GM18511 (cell line): ENCODE measurements around the gene SLC7A11.

Experiments
- ATAC-seq: cut with Tn5 transposase; IDR thresholded peaks from one replicate; pipeline ENCODE4 v1.9.1; 2021; ENCODE audit warnings: mild to moderate bottlenecking, moderate library complexity; ENCODE audit not compliant: unreplicated experiment

Gene SLC7A11

DNA sequence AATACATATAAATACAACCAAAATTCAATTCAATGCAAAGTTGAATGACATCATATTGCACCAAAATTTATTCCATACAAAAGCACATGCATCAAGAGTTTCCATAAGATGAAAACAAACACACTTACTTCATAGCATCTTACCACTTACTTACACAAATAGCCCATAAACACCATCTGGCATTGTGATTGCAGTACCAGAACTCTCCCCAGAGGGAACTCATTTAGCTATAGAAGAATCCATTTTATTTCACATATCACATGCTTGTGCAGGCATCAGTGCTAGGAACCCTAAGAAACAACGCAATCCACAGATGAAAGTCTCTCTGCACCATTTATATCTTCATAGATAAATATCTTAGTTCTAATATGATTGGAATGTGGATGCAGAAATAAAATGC is 77.9 kb downstream of the SLC7A11 start:
- ATAC-seq, result no peak

DNA sequence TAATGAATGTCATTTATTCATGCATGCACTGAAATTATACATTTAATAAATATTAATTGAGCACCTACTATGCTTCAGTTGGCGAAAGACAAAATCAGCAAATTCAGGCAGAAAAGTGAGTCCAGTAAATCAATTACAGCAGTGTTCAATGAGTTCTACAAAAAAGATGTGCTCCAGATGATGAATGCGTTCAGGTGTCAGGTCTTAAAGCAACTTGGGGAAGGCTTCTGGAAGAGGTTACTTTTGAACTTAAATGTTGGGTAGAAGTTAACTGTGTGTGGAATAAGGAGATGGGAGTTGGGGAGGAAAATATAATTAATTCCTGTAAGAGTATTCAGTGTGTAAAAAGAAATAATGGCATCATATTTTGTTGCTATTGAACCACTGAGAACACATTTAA is 79.0 kb downstream of the SLC7A11 start:
- no peak for ATAC-seq

DNA sequence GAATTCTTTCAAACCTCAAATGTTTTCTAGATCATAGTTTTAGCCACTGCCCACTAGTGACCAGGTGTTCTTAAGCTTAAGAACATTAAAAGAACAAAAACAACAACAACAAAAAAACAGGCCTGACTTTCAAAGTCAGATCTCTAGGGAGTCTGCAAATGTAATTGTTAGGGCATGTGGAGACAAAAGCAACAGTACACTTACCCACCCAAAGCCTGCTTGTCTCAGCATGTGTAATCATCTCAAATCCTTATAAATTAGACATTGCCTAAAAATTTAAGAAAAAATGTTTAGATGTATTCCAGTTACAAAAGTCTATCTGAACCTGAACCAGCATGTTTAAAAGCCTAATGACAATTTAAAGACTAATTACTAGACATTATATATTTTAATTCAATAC is 79.9 kb downstream of the SLC7A11 start:
- ATAC-seq, result no peak

GRCh38 chr4:138161351-138161750 is 80.8 kb downstream of the SLC7A11 start:
- no peak for ATAC-seq

- peak; percentile 54 for ATAC-seq
These were observed 83.3 kb downstream of the SLC7A11 start for GRCh38 chr4:138158746-138159297.

DNA sequence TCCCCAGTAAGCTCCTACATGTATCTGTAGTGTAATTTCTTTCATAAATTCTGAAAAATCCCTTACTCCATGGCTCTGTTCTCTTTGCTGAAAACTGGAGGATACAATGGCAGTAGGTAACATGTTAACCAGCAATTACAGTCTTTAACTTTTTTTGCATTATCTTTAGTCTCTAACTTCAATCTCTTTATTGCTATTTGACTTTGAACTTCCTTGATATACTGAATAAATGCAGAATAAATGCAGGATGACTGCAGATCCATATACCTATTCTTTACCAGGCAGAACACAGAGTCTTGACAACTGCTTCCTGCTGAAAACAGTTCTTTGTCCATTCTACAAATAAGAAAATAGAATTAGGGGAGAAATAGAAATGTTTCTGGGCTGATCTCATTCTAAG is 101.3 kb downstream of the SLC7A11 start:
- no peak for ATAC-seq

GRCh38 chr4:138138774-138139173 is 103.4 kb downstream of the SLC7A11 start:
- ATAC-seq, result no peak

DNA sequence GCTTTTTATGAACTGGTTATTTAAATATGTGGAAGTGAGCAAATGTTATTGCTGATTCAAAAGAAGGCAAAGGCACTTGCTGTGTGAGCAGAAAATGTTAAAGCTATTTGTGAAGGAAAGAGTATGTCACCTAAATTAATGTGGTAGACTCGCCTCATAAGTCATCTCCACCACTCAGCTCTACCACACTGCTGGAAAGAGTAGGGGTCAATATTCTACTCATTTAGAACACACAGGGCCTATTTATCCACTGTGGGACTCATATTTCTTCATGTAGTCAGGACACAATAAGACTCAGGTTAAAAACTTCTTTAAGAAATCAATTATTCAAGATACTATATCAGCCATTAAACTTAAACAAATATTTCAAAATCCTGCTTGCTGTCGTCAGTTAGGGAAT is 106.5 kb downstream of the SLC7A11 start:
- no peak for ATAC-seq

GRCh38 chr4:138118270-138118669 is 123.9 kb downstream of the SLC7A11 start:
- ATAC-seq, result no peak

- ATAC-seq, result no peak
These were observed 127.1 kb downstream of the SLC7A11 start for GRCh38 chr4:138115053-138115452.

- ATAC-seq, result peak; percentile 100
These were observed 127.7 kb downstream of the SLC7A11 start for GRCh38 chr4:138114434-138114833.
